ENCODE results near the gene CLCN4.

DNA sequence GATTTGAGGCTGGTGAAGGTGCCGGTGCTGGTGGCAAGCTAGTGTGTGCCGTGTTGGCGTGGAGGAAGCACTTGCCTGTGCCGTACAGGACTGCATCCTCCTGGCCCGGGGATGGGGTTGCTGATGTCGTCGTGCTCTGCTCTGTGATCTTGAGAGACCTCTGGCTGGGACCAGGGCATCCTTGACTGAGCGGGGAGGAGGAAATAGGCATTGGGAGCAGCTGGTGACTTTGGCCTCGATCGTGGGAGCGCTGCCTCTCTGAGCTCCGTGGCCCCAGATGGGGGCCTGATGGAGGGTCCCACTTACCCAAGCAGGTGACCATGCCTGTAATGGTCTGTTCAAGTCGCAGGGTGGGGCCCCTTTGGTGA, 31.5 kb upstream of the CLCN4 start:
- TF ChIP-seq, protein P1, sequence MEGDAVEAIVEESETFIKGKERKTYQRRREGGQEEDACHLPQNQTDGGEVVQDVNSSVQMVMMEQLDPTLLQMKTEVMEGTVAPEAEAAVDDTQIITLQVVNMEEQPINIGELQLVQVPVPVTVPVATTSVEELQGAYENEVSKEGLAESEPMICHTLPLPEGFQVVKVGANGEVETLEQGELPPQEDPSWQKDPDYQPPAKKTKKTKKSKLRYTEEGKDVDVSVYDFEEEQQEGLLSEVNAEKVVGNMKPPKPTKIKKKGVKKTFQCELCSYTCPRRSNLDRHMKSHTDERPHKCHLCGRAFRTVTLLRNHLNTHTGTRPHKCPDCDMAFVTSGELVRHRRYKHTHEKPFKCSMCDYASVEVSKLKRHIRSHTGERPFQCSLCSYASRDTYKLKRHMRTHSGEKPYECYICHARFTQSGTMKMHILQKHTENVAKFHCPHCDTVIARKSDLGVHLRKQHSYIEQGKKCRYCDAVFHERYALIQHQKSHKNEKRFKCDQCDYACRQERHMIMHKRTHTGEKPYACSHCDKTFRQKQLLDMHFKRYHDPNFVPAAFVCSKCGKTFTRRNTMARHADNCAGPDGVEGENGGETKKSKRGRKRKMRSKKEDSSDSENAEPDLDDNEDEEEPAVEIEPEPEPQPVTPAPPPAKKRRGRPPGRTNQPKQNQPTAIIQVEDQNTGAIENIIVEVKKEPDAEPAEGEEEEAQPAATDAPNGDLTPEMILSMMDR (IDR thresholded peaks at IDR 0.05 in 4 of 5, conservative IDR thresholded peaks at IDR 0.05 in 1 of 5), result no peak
- no peak for TF ChIP-seq POLR2A (IDR thresholded peaks at IDR 0.05)
